Gastrocnemius medialis (tissue), 4 donors: ENCODE measurements around the gene MYO9B. TPM values are rescaled to one million over a fixed set of nuclear protein-coding genes. Genes with fewer than 3 reads are reported as not detected.

Experiments
- ATAC-seq, 2 donors: fragments of 150-250 bp; one replicate each; pipeline ENCODE4 v1.9.1; 2016
- DNase-seq, 2 donors: peaks; one replicate each; pipeline ENCODE4 v3.0.0-alpha.2; 2019
- H3K27ac ChIP-seq, 4 donors: fragments of 200-600 bp; sonication (generic); 1 replicate in 1 of 4; 2 replicates in 3 of 4; pipeline ENCODE4 v1.5.1; 2016 to 2018; ENCODE audit warnings: mild to moderate bottlenecking in 2 of 4, moderate library complexity in 1 of 4
- H3K27me3 ChIP-seq, 3 donors: fragments of 200-600 bp; sonication (generic) in 2 of 3; 1 replicate in 1 of 3; 2 replicates in 2 of 3; pipeline versions ENCODE4 v1.5.1 to v1.6.0; 2016 to 2019; ENCODE audit warnings: mild to moderate bottlenecking in 1 of 3, moderate library complexity in 1 of 3
- H3K36me3 ChIP-seq, 2 donors: fragments of 200-600 bp; sonication (generic) in 1 of 2; one replicate each; pipeline ENCODE4 v1.5.1; 2017 to 2018
- H3K4me1 ChIP-seq, 2 donors: fragments of 200-600 bp; sonication (generic) in 1 of 2; one replicate each; pipeline ENCODE4 v1.5.1; 2016 to 2017; ENCODE audit warnings: mild to moderate bottlenecking in 2 of 2
- H3K4me3 ChIP-seq, 4 donors: fragments of 200-600 bp; sonication (generic) in 3 of 4; 1 replicate in 1 of 4; 2 replicates in 3 of 4; pipeline ENCODE4 v1.5.1; 2016 to 2019; ENCODE audit warnings: mild to moderate bottlenecking in 2 of 4
- H3K9me3 ChIP-seq, 3 donors: fragments of 200-600 bp; sonication (generic) in 2 of 3; 1 replicate in 1 of 3; 2 replicates in 2 of 3; pipeline ENCODE4 v1.5.1; 2016 to 2019
- CTCF ChIP-seq, 5 experiments: fragments of 450-650 bp in 3 of 5; fragments of 200-600 bp in 2 of 5; sonication (generic) in 2 of 5; IDR thresholded peaks in 4 of 5; conservative IDR thresholded peaks in 1 of 5; 1 replicate in 4 of 5; 2 replicates in 1 of 5; pipeline ENCODE4 v1.5.1; 2016 to 2019; ENCODE audit warnings: antibody characterized with exemption in 5 of 5, mild to moderate bottlenecking in 3 of 5, moderate library complexity in 3 of 5
- POLR2A ChIP-seq, 2 donors: fragments of 450-650 bp; IDR thresholded peaks; one replicate each; pipeline ENCODE4 v1.6.1; 2017; ENCODE audit warnings: antibody characterized with exemption in 2 of 2, mild to moderate bottlenecking in 2 of 2, moderate library complexity in 2 of 2
- in situ Hi-C, 4 donors: fragments of 200-750 bp; cut with MboI; loops; one replicate each; pipeline versions ENCODE4 v1.15.0 to v1.8.0; 2017; ENCODE audit warnings: low sequenced_read_pairs in 4 of 4
- intact Hi-C: fragments of 100-400 bp; cut with DNase I; formaldehyde crosslinking; loops from one replicate; pipeline ENCODE4 v1.15.1; 2023; ENCODE audit warnings: low total_unique reads
- total RNA-seq, 4 donors: library from RNA; depleted of rRNA; stranded (reverse); fragments of >200 nt; gene quantifications; one replicate each; pipeline versions ENCODE4 v1.1.0 to v1.2.3, GENCODE V29; 2016

The MYO9B gene
- total RNA-seq, 4 donors from 2014 or later, result 20.0 to 22.1 (median 20.7) TPM

- Histone ChIP-seq H3K4me3 (no peak overlapping the region), H3K4me1 (no peaks in the 10 kb centered on the region), H3K36me3 (peaks cover 0 to 22% of the 10 kb centered on the region in 2 donors), H3K27ac (no peak overlapping the region), H3K27me3 (no peaks in the 10 kb centered on the region), H3K9me3 (no peaks in the 10 kb centered on the region)
- no peak for TF ChIP-seq CTCF (IDR thresholded peaks at IDR 0.05 in 4 of 5, conservative IDR thresholded peaks at IDR 0.05 in 1 of 5)
- no peak for TF ChIP-seq POLR2A (IDR thresholded peaks at IDR 0.05)
- ATAC-seq (no peak), DNase-seq (no peak)
- intact Hi-C loops, result no loop called here
- in situ Hi-C loops, result no loop called here
These were observed 79.7 kb downstream of the MYO9B start for GRCh38 chr19:17155251-17155650.

GRCh38 chr19:17156296-17156946 is 80.8 kb downstream of the MYO9B start:
- peaks cover 0 to 22% of the 10 kb centered on the region in 2 donors for H3K36me3 ChIP-seq
- intact Hi-C loops (no loop called here), in situ Hi-C loops (no loop called here)
- no peaks in the 10 kb centered on the region for H3K9me3 ChIP-seq
- no peak for TF ChIP-seq CTCF (IDR thresholded peaks at IDR 0.05 in 4 of 5, conservative IDR thresholded peaks at IDR 0.05 in 1 of 5)
- TF ChIP-seq POLR2A (IDR thresholded peaks at IDR 0.05), result no peak
- no peaks in the 10 kb centered on the region for H3K27me3 ChIP-seq
- no peak overlapping the region for H3K4me3 ChIP-seq
- ATAC-seq (no peak), DNase-seq (no peak)
- no peak overlapping the region for H3K27ac ChIP-seq
- H3K4me1 ChIP-seq, result no peaks in the 10 kb centered on the region

GRCh38 chr19:17156947-17157302 is 81.3 kb downstream of the MYO9B start:
- no peaks in the 10 kb centered on the region for H3K9me3 ChIP-seq
- ATAC-seq, result no peak
- no peaks in the 10 kb centered on the region for H3K27me3 ChIP-seq
- DNase-seq, result no peak
- no peaks in the 10 kb centered on the region for H3K4me1 ChIP-seq
- no peak for TF ChIP-seq CTCF (IDR thresholded peaks at IDR 0.05 in 4 of 5, conservative IDR thresholded peaks at IDR 0.05 in 1 of 5)
- intact Hi-C loops (no loop called here), in situ Hi-C loops (no loop called here)
- peaks cover 0 to 22% of the 10 kb centered on the region in 2 donors for H3K36me3 ChIP-seq
- no peak overlapping the region for H3K27ac ChIP-seq
- no peak overlapping the region for H3K4me3 ChIP-seq

GRCh38 chr19:17158584-17158983 is 83.0 kb downstream of the MYO9B start:
- Histone ChIP-seq H3K27me3 (no peaks in the 10 kb centered on the region), H3K4me1 (no peaks in the 10 kb centered on the region), H3K36me3 (peaks cover 0 to 29% of the 10 kb centered on the region in 2 donors), H3K9me3 (no peaks in the 10 kb centered on the region), H3K4me3 (no peak overlapping the region), H3K27ac (no peak overlapping the region)
- DNase-seq, result no peak
- intact Hi-C loops, result no loop called here
- in situ Hi-C loops, result no loop called here
- TF ChIP-seq CTCF (IDR thresholded peaks at IDR 0.05 in 4 of 5, conservative IDR thresholded peaks at IDR 0.05 in 1 of 5) (no peak), POLR2A (IDR thresholded peaks at IDR 0.05) (no peak)
- ATAC-seq, result no peak
